HG03442 (cell line): Measurements from ENCODE around the gene LCNL1.
"Not testable (repeated sequence)": the region's sequence is repeated elsewhere in the genome, so short reads cannot be mapped to it uniquely, and the experiment has no call there.

Experiments
- ATAC-seq: cut with Tn5 transposase; IDR thresholded peaks from one replicate; pipeline ENCODE4 v1.9.1; 2021; ENCODE audit warnings: mild to moderate bottlenecking, moderate library complexity; ENCODE audit not compliant: unreplicated experiment

LCNL1 gene

DNA sequence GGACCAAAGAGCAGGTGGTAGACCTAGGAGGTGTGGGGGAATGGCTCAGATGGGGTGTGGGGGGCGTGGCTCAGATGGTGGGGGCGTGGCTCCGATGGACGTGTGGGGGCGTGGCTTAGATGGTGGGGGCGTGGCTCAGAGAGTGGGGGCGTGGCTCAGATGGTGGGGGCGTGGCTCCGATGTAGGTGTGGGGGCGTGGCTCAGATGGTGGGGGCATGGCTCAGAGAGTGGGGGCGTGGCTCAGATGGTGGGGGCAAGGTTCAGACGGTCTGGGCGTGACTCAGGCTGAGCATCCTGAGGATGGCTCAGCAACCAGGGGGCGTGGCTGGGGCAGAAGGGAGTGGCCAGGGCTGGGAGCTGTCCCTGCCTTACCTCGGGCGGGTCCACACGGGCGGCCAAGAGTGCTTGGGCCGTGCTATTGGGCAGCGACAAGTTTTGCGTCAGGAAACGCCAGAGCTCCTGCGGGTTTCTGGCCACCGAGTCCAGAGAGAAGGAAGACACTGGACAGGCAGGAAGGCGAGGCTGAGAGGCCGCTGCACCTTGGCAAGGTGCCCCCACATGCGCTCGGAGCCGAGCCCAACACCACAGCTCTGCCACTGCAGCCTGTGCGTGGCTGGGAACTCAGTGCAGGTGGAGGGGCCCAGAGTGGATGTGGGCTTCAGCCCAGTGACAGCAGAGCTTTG lies 39.3 kb downstream of the LCNL1 start:
- ATAC-seq = no peak

DNA sequence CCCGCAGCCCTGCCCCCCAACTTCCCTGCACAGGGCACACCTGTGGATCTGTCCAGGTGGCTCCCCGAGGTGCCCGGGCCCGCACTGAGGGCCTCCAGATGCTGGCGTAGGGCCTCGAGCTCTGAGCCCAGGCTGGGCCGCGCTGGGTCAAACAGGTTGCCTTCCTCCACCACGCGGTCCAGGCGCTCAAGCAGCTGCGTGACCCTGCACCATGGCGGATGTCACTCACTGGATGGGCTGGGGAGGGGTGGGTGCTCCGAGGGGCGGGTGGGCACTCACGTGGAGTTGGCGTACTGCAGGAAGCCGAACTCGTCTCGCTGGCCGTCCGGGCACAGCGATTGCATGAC lies 39.8 kb downstream of the LCNL1 start:
- ATAC-seq = no peak

DNA sequence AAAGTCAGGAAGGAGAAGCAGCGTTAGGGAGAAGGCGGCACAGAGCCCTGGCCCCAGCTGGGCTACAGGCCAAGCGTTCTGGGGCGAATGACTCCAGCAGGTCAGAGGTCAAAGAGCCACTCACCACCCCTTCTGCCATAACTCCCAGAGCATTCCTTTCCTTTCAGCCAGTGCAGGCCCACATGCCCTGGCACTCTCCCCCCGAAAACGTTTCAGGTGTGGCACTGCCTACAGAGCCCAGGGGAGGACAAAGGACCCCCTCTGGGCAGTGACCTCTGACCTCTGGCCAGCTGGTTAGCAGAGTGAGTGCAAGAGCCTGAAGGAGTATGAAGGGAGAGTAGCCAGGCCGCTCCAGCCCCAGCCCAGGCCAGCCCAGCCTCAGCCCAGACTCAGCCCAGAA lies 40.4 kb downstream of the LCNL1 start:
- no peak for ATAC-seq

DNA sequence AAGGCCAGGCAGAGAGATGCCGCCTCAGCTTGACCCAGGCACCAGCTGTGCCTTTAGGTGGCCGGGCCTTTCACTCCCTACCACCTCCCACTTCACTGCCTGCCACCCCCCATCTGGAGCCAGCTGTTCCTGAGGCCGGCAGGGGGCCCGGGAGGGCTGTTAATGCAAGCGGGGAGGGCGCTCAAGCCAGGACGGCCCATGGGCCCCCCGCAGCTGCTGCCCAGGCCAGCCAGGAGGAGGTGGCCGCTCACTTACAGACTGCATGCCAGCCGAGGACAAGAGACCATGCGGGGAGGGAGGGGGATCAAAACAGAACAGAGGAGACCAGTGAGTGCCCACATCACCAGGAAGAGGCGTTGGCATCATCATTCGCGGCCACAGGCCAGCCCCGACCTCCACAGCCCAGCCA lies 40.8 kb downstream of the LCNL1 start:
- no peak for ATAC-seq

DNA sequence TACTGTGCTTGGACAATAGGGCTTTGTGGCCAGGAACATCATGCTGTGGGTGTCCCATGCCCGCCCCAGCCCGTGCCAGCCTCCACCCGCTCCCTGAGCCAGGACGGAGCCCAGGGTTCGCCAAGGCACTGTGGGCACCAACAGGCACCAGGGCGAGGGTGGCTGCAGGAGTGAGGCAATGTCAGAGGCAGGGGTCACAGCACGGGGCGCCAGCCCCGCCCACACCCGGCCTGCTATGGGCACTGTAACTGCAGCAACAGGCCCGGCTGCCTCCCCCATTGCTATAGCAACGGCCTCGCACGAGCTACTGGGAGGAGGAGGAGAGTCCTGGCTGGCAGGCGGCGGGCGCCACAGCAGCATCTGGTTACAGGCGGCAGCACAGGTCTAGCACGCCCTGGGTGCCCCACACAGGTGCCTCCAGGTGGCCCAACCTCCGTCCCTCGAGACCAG lies 42.7 kb downstream of the LCNL1 start:
- no peak for ATAC-seq

DNA sequence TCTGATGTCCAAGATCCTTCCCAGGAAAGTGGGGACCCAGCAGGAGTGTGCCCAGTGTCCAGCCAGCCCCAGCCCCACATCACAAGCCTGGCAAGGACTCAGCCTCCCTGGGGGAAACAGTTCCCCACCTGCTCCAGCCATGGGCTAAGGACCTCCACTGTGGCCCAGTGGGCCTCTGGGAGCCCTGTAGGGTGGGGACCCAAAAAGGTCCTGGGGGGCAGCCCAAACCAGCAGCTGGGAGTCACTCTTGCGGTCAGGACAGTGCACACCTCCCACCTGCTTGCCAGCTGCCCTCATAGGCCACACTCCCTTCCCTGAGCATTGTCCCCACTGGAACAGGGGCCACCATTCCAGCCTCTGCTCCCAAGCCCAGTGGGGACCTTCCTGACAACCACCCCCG lies 43.6 kb downstream of the LCNL1 start:
- no peak for ATAC-seq

DNA sequence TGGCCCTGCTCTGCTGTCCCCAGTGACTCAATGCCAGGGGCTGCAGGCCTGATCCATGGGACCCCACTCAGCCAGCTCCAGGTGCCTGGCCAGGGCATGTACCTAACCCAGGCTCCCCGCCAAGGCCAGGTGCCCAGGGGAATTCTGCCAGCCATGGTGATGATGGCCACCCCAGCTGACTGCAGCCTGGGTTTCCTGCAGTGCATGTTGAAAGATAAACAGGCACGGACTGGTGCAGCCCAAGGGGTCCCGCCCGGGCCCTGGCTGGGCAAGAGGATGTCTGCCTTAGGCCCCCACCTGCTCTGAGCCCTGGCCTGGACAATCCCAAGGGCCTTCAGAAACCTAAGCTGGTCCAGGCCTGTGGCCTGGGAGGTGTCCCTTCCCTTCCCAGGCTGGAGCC lies 44.0 kb downstream of the LCNL1 start:
- ATAC-seq = no peak

DNA sequence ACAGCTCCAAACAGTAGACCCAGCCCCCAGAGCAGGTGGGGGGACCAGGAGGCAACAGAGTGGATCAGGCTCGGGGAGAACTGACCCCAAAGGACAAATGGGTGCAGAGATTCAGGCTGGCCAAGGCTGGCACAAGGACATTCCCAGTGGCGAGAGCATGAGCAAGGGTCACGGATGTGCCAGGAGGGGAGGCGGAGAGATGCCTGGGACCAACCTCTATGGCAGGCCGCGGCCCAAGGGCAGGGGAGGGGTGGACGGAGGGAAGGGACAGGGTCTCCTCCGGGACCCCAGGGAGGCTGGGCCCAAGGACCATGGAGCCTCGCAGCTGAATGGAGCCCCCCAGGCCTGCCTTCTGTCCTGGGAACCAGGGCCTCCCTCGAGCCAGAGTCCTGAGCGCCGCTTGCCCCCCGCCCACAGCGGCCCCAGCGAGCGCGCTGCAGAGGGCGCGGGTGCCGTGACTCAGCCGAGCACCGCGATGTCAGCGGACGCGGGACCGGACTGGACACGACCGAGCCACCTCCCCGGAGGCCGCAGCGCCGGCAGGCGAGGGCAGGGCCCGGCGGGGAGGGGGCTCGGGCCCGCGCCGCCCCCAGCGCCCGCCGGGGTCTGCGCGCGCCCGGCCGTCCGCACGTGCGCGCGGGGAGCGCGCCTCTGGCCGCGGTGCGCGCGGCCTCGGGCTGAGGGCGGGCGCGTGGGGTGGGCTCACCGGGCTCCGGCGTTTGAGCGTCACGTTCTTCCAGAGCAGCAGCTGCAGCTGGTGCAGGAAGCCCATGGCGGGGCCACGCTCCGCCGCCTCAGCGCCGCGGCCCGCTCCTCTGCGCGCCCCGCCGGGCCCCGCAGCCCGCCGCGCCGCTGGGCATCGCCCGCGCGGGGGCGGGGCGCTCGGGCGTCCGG lies 44.8 kb downstream of the LCNL1 start, which contains the start of gene ABCA2:
Gene ABCA2, minus strand, starts transcription at position 869 of the 894 bp plus-strand sequence. Its CDS starts 97 bp downstream, at position 772.
- no peak for ATAC-seq

DNA sequence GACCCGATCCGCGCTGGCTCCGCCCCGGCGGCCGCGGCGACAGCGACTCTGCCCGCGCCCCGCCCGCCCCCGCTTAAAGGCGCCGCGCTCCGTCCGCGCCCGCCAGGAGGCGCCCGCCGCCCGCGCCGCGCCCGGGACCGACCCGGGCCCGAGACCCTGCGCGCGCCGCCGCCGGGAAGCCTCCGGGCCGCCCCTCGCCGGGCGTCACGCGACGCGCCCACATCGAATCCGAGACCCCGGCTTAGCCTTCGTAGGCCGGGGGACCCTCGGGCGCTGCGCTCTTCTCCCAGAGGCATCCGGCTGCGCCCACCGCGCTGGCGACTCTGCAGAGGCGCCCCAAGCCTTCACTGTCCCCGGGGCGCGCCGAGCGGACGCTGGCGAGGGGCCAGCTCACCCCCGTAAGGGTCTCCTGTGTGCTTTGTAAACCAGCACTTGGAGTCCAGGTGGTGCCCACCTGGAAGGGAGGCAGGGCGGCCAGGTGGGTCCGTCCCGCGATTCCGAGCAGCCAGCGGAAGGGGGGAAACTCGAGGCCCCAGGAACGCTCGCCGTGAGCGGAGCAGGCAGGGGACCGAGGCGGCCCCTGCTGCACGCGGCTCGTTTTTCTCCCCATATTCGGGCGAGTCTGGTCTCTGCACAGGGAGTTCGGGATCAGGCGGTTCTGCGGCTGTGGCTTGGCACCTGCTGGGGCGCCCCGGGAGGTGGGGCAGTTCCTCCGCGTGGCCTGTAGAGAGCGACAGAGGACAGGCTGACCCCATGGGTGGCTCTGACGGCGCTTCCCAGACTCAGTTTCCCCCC lies 45.7 kb downstream of the LCNL1 start:
- ATAC-seq = peak; percentile 41

DNA sequence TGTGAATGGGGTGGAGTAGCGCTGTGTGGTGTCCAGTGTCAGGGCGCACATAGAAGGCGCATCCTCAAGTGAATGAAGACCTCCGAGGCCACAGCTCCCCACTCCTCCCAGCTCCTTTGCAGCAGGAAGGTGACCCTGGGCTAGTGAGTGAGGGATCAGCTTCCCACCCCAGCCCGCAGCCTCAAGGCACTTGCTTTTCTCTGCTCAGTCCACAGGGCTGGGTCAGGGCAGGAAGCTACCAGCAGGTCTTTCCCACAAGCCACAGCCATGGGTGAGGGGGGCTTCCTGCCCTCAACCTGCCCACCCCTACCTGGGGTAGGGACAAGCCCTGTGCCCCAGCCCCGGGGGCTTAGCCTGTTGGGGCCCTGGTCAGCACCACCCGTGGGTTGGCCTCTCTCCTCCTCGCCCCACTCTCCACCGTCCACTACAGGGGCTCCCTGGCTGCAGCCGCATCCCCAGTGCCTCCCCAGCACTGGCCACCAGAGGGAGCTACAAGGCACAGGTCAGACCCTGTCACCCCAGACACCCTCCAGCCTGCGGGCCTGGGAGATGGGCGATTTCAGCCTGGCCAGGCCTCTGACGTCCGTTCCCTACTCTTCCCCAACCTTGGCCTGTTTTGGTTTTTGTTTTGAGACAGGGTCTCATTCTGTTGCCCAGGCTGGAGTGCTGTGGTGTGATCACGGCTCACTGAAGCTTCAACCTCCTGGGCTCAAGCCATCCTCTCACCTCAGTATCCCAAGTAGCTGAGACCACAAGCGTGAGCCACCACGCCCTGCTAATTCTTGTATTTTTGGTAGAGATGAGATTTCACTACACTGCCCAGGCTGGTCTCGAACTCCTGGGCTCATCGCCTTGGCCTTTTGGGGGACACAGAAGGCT lies 46.5 kb downstream of the LCNL1 start:
- ATAC-seq = no peak

DNA sequence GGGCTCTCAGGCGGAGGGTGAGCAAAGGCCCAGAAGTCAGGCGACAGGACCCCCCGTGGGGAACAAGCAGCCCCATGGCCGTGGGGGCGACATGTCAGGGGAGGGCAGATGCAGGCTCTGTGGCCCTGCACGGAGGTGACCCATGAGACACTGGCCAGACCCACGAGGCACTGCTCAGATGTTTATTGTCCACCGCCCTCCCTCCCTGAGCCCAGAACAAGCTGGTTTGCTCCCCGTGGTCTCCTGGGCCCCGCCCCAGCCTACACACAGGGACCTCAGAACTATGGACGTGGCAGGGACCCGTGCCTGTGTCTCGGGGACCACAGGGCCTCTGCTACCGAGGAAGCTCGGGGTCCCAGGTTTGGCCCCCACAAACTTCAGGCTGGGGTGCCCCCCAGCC lies 47.2 kb downstream of the LCNL1 start:
- no peak for ATAC-seq

DNA sequence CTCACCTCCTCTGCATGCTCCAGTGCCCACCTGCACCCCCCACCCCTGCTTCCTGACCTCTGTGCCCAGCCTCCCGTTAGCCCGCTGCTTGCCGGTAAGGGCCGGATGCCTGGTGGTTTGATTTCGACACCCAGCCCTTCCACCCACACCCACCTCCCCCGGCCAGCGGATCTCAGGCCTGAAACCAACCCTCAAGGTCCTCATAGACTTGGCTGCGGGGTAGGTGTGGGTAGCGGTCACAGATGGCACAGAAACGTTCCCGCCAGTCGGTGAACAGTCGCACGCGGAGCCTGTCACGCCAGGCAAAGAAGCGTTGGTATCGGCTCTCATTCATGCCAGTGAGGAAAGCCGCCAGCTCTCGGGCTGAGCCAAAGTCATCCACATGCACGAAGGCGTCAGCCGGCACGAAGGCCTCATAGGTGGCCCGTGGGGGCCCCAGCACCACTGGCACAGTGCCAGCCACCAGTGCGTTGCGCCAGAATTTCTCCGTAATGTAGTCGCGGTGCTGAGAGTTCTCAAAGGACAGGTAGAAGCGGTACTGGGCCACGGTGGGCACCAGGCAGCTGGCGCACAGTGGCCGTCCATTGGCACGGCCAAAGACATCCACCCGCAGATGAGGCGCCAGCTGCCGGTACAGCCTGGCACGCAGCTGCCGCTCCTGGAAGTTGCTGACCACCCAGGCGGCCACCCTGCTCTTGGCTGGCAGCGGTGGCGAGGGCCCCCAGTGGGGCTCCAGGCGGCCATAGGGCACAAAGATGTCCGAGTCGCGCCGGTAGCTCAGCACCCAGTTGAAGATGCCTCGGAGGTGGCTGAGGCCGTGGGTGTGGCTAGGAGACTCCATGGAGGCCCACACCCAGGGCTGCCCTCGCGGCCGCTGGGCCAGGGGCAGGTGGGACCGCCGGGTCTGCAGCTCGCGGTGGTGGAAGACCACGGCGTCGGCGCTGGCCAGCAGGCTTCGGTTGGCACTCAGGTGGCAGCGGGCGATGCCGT lies 48.0 kb downstream of the LCNL1 start:
- ATAC-seq = no peak

DNA sequence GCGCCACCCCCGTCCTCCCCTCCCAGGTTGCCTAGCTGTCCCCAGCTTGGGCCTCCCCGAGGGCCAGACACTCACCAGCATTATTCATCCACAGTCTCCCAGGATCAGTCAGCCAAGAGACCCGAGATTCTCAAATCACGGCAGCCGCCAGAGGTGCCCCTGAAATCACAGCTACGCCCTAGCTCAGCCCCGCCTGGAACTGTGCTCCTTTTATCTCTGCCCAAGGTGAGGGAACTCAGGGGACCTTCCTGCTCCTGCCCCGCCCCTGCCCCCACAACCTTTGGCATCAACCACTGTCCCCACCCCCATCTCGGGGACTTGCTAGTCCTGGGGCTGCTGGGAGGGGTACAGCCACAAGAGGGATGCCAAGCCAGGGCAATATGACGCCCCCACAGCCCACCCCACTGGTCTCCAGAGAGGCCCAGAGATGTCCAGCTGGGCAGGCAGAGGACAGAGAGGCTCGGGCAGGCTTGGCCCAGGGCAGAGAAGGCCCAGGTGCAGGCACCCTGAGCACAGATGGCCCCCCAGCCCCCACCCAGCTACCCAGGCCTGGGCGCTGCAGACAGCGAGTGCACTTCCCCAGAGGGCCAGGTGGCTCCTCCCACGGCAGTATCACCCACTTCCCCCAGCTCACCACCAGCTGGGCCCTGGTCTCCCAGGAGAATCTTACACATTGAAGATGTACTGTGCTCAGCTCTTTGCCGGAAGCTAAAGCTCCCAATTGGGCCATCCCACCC lies 49.3 kb downstream of the LCNL1 start, which contains the start of gene FUT7:
Gene FUT7, minus strand, starts transcription at position 185 of the 737 bp plus-strand sequence. Its CDS starts 97 bp downstream, at position 88.
- ATAC-seq = no peak

DNA sequence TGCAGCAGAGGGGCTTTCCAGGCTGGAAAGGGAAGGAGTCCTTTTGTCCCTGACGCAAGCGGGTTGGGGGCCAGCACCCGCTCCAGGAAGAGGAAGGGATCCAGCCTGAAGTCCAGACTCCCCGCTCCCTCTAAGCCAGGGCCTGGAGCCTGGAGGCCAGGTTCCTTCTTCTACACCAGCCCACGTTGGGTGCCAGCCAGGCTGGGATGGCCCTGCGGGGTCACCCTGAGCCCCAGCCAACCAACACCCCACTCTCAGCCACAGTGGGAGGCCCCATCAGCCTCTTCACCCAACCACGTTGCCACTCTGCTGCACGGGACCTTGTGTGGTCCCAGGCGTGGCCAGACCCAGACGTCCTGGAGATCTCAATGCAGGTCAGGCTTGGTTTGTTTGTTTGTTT lies 50.1 kb downstream of the LCNL1 start:
- no peak for ATAC-seq

DNA sequence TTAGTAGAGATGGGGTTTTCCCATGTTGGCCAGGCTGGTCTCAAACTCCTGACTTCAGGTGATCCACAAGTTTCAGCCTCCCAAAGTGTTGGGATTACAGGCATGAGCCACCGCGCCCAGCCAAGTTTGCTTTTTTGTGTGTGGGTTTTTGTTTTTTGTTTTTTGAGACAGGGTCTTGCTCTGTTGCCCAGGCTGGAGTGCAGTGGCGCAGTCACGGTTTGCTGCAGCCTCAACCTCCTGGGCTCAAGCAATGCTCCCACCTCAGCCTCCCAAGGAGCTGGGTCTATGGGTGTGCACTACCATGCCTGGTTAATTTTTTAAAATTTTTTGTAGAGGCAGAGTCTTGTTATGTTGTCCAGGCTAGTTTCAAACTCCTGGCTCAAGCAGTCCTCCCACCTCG lies 50.7 kb downstream of the LCNL1 start:
- not testable (repeated sequence) for ATAC-seq

DNA sequence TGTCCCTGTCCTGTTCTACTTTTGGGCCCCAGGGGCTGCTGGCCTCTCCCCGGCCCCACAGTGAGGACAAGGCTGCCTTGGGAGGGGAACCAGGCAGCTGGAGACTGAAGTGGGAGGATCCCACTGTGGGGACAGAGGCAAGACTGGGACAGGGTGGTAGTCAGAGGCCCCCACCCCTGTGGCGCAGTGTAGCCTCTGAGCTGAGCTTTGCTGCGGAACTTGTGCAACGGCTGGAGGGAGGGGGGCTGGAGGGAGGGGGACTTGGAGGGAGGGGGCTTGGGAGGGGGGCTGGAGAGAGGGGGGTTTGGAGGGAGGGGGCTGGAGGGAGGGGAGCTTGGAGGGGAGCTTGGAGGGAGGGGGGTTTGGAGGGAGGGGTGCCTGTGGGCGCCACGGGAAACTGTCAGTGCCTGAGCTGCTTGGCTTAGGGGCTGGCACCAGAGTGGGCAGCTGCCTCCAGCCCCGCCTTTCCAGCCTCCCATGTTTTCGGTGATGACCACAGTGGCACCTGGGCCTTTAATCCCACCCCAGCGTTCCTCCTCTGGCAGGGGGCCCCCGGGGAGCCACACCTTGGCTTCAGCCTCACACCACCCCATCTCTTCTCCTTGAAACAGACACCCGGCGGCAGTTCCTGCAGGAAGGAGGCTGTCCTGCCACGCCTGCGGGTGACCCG lies 51.4 kb downstream of the LCNL1 start:
- no peak for ATAC-seq

DNA sequence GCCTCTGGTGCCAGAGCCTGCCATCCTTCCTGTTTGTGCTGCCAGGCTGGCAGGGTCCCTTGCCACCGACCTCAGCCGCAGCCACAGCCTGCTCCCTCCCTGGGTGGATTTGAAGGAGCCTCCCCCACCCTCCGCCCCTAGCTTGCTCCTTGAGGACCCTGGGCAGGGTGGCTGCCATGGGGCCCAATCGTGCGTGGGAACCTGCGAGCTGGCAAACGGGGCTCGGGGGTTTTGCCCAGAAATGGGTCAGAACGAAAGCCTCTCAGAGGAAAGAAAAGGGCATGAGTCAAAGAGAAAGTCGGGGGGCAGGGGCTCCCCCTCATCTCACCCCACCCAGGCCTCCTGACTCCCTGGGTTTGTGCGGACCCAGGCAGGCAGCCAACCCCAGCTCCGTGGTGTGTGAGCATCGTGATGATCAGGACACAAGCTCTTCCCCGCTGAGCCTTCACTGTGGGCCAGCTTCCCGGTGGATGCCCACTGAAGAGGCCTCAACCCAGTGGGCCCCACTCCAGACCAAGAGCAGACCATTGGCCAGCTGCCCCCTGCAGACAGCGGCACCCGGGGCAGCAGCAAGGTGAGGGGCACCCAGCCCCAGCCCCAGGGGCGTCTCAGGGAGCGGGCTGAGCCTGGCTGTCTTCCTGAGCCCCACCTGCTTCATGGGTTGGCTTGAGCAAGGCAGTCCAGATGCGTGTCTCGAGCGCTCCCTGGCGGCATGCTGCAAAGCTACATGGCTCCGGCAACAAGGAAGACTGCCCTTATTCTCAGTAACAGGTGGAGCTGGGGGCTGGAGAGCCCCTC lies 52.1 kb downstream of the LCNL1 start:
- peak; percentile 51 for ATAC-seq
